ENCODE results near the gene CNTNAP2. TPM values are rescaled to one million over a fixed set of nuclear protein-coding genes. Genes with fewer than 3 reads are reported as not detected.

CNTNAP2 gene
- total and polyA plus RNA-seq, 9 of the 15 experiments (the other 6 are each of a cell fraction or from before 2014, with no cell fraction given) = 0.04 to 0.62 (median 0.09) TPM; not detected in 4

DNA sequence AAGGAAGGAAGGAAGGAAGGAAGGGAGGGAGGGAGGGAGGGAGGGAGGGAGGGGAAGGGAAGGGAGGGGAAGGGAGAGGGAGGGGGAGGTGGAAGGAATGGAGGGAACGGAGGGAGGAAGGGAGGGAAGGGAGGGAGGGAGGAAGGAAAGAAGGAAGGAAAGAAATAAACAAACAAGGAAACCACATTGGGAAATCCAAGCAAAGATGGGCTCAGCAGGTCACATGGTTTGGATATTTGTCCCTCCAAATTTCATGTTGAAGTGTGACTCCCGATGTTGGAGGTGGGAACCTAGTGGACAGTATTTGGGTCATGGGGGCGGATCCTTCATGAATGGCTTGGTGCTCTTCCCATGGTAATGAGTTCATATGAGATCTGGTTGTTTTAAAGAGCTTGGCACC is 2019.4 kb downstream of the CNTNAP2 start:
- CTCF ChIA-PET (ENCODE audit: low intra/inter-chr PET ratio) = no interaction called here
- Histone ChIP-seq H3K9ac (ENCODE audit: insufficient read depth in 1 of 2, low read depth in 2 of 2, low read length in 2 of 2) (no peak overlapping the region), H4K20me1 (replicated peaks; ENCODE audit: control insufficient read depth, insufficient read depth, low read length) (no peaks in the 10 kb centered on the region), H3K4me3 (no peak overlapping the region), H3K4me2 (ENCODE audit: insufficient read depth, low read length) (no peak overlapping the region), H3K9me3 (replicated peaks; ENCODE audit: control insufficient read depth, insufficient read depth, low read depth, low read length) (no peaks in the 10 kb centered on the region; the same call in 1 of the 2 replicates), H3K27me3 (ENCODE audit: control insufficient read depth in 2 of 2, insufficient read depth in 2 of 2, low read length in 2 of 2) (no peaks in the 10 kb centered on the region), H3K4me1 (replicated peaks in 1 of 2; ENCODE audit: control insufficient read depth in 2 of 2, insufficient read depth in 2 of 2, low read length in 2 of 2) (no peaks in the 10 kb centered on the region), H3K27ac (ENCODE audit: extremely low read depth, low read depth, low read length) (no peak overlapping the region), H3K9me1 (ENCODE audit: control insufficient read depth, insufficient read depth, low read length) (no peaks in the 10 kb centered on the region), H2AFZ (ENCODE audit: low read depth, low read length) (no peak overlapping the region), H3K36me3 (ENCODE audit: control insufficient read depth, insufficient read depth, low read length) (no peaks in the 10 kb centered on the region), H3K79me2 (ENCODE audit: control insufficient read depth, insufficient read depth, low read length) (no peaks in the 10 kb centered on the region)
- FAIRE-seq = no peak
- WGBS (ENCODE audit: insufficient coverage, low coverage, missing lambda C conversion rate) = 5% methylated on average over 2 of the region's 3 CpGs
- POLR2A ChIA-PET = no interaction called here
- no peak for TF ChIP-seq ILF3 (IDR thresholded peaks at IDR 0.05; ENCODE audit: borderline replicate concordance)
- no peak for TF ChIP-seq SAP30 (IDR thresholded peaks at IDR 0.05; ENCODE audit: borderline replicate concordance, insufficient read depth, low read depth, low read length, poor library complexity, severe bottlenecking)
- TF ChIP-seq, protein P1, sequence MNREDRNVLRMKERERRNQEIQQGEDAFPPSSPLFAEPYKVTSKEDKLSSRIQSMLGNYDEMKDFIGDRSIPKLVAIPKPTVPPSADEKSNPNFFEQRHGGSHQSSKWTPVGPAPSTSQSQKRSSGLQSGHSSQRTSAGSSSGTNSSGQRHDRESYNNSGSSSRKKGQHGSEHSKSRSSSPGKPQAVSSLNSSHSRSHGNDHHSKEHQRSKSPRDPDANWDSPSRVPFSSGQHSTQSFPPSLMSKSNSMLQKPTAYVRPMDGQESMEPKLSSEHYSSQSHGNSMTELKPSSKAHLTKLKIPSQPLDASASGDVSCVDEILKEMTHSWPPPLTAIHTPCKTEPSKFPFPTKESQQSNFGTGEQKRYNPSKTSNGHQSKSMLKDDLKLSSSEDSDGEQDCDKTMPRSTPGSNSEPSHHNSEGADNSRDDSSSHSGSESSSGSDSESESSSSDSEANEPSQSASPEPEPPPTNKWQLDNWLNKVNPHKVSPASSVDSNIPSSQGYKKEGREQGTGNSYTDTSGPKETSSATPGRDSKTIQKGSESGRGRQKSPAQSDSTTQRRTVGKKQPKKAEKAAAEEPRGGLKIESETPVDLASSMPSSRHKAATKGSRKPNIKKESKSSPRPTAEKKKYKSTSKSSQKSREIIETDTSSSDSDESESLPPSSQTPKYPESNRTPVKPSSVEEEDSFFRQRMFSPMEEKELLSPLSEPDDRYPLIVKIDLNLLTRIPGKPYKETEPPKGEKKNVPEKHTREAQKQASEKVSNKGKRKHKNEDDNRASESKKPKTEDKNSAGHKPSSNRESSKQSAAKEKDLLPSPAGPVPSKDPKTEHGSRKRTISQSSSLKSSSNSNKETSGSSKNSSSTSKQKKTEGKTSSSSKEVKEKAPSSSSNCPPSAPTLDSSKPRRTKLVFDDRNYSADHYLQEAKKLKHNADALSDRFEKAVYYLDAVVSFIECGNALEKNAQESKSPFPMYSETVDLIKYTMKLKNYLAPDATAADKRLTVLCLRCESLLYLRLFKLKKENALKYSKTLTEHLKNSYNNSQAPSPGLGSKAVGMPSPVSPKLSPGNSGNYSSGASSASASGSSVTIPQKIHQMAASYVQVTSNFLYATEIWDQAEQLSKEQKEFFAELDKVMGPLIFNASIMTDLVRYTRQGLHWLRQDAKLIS (CRISPR knock-in tag; IDR thresholded peaks at IDR 0.05) = no peak
- no peak for TF ChIP-seq U2AF1 (optimal IDR thresholded peaks at IDR 0.05; ENCODE audit: low read depth, low read length)
- TF ChIP-seq CHD4 (IDR thresholded peaks at IDR 0.05; ENCODE audit: insufficient read depth, insufficient replicate concordance, low read depth, low read length, poor library complexity, severe bottlenecking) = no peak
- TF ChIP-seq POLR2AphosphoS2 (IDR thresholded peaks at IDR 0.05; ENCODE audit: low read length) = no peak
- no peak for TF ChIP-seq CEBPB (tag; IDR thresholded peaks at IDR 0.05)
- peak; percentile 62 for TF ChIP-seq HNRNPK (IDR thresholded peaks at IDR 0.05; ENCODE audit: low read depth, low read length, poor library complexity, severe bottlenecking)
- intact Hi-C loops (cut with micrococcal nuclease) = no loop called here
- BruUV-seq (replicated peaks) = no TSS peak
- in situ Hi-C loops (cut with MboI) = no loop called here
- no peak for ATAC-seq
- no peak for DNase-seq (ENCODE audit: extremely low read depth in 1 of 4, low spot score in 3 of 4)
